ENCODE data around the gene CDA.

Gene CDA

DNA sequence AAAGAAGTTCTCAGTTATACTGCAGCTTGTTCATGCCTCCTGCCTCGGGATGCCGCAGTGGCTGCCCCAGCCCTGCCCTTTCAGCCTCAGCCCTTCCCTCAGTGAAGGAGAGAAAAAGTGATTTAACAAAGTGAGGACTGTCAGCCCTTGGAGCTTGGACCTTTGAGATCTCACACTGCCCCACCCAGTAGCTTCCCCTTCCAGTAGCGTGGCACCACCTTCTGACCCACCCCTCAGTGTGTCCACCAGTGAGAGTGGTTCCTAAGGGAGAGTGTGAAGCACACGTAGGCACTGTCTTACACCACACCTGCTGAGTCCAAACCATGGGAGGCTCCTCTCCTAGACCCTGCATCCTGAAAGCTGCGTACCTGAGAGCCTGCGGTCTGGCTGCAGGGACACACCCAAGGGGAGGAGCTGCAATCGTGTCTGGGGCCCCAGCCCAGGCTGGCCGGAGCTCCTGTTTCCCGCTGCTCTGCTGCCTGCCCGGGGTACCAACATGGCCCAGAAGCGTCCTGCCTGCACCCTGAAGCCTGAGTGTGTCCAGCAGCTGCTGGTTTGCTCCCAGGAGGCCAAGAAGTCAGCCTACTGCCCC, at the start of gene CDA:
CDA (plus strand) TSS at position 464 of the 592 bp plus-strand sequence; CDS start at position 497, 33 bp downstream.
- no peak for DNase-seq (ENCODE audit: low spot score)

DNA sequence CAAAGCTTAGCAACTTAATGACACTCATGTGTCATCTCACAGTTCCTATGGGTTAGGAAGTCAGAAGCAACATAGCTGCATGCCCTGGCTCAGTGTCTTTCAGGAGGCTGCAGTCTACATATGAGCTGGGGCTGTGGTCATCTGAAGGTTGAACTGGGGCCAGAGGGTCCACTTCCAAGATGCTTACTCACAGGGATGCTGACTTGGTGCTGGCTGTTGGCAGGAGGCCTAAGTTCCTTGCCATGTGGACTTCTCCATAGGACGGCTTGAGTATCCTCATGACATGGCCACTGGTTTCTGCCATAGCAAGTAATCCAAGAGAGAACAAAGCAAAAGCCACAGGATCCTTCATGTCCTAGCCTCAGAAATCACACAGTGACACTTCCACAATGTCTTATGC, 48.6 kb upstream of the CDA start:
- no peak for DNase-seq (ENCODE audit: low spot score)

DNA sequence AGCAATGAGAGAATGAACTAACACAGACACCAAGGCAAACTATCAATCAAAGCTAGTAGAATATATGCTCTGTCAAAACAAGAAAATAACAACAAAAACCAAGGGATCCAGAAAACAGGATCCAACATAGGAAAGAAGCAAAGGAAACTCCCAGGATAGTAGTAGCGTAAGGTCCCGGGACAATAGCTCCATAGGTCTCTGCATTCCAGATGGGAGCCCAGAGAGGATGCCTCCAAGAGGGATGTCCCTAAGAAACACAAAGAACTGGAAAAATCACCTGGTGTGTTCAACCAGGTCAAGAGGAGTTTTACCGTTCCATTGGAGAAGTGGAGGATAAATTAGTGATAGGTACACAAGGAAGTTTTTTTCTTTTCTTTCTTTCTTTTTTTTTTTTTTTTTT, 42.3 kb upstream of the CDA start:
- DNase-seq (ENCODE audit: low spot score): no peak

DNA sequence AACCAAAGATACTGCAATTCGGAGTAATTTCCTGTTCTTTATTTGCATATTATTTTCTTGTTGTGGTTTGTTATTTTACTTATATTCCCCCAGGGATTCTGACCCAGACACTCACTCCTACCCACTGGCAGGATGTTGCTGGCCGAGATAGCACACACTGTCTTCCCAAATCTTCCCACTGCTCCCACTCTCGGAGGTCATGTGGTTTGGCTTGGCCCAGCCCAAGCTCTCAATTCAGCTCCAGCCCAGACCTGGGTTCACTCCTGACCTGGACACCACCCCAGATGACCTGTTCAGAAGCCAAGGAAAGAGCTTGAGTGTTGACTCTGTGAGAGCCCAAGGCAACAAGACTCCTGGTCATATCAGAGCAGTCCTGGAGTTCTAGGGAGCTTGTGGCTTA, 37.7 kb upstream of the CDA start:
- DNase-seq (ENCODE audit: low spot score): no peak

DNA sequence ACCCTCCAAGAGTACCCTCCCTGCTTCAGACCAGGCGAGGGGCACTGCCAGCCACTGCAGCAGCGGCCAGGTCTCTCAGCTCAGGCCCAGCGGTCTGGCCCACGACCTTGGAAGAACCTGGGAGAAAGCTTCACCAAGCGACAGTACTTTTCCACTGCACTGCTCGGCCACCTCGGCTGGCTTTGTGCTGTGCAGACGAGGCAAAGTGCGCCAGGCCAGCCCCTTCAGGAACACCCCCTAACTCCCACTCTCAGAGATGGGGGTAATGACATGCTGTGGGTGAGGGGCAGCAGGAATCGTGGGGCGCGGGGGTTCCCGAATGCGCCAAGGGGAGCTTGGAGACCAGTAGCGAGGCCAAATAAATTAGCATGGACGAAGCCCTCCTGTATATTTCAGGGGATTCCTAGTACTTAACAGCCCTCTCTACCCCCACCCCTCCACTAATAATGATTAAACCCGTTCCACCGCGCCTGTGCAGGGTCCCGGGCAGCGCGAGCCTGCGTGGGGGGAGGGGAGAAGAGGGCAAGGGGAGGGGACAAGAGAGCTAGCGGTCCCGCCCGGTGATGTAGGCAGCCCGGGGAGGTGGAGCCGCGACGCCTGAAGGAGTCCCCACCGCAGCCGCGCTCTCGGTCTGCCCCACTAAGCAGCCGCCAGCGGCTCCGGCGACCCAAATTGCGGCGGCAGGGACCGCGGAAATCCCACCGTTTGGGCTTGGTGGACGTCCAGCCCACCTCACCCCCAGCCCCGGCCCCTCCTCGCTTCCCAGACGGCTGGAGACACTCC, 36.8 kb upstream of the CDA start, which contains the start of gene FAM43B:
FAM43B (plus strand) TSS at position 629 of the 783 bp plus-strand sequence. CDS start 401 bp downstream, outside the sequence.
- peak; percentile 52 for DNase-seq (ENCODE audit: low spot score)

DNA sequence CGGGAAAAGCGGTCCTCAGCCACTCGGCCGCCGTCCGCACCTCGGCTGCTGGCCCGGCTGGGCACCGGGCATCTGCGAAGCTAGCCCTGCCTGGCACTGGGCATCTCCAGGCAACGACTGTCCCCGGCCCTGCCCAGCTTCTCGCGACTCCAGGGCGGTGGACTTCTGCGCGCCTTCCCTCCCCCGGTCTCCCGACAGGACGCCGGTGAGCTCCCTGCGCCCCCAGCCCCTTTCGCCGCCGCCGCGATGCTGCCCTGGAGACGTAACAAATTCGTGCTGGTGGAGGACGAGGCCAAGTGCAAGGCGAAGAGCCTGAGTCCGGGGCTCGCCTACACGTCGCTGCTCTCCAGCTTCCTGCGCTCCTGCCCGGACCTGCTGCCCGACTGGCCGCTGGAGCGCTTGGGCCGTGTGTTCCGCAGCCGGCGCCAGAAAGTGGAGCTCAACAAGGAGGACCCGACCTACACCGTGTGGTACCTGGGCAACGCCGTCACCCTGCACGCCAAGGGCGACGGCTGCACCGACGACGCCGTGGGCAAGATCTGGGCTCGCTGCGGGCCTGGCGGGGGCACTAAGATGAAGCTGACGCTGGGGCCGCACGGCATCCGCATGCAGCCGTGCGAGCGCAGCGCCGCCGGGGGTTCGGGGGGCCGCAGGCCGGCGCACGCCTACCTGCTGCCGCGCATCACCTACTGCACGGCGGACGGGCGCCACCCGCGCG, 36.0 kb upstream of the CDA start:
- DNase-seq (ENCODE audit: low spot score): no peak

DNA sequence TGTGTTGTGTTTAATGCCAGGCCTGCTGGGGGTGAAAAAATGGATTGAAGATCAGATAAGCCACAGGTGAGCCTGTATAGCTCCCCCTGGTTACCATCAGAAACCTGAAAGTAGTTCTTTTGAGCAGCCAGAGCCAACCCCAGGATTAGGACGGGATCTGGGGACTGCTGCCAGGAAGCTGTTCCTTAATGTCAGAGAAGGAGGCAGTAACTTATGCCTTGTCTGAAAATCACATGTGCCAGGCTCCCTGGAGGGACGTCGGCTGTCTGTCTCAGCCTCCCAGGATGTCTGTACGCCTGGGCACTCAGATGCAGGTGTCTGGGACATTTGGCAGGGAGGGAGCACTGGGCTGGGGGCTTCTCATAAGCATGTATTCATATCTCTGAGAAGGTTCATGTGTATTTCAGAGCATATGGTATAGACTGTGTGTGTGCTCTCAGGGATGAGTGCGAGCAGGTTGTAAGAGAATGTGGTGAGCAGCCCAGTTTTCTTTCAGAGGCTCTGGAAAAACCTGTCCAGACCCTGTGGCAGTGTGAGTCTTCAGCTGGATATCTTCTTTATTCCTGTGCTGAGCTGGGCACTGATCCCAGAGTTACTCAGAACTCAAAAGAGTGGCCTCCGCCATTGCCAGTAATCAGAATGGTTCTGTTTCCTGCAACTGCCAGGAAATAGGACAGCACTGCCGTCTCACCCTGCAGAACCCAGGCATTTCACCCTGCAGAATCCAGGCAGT, 33.7 kb upstream of the CDA start:
- DNase-seq (ENCODE audit: low spot score): peak; percentile 32

DNA sequence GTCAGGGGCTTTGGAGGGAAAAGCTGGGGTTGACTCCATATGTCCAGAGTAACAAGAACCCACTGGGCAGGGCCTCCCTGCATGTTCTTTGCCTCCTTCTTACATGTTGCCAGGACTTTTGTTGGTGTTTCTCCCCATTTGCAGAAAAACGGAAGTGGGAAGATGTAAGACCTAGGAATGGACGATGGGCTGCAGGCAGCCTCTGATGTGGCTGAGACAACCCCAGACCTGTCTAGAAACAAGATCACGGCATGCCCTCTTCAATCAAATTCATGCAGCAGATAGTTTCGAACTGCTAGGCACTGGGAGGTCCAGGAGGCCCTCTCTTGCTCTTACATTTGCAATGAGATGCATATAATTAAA, 33.2 kb upstream of the CDA start:
- no peak for DNase-seq (ENCODE audit: low spot score)

DNA sequence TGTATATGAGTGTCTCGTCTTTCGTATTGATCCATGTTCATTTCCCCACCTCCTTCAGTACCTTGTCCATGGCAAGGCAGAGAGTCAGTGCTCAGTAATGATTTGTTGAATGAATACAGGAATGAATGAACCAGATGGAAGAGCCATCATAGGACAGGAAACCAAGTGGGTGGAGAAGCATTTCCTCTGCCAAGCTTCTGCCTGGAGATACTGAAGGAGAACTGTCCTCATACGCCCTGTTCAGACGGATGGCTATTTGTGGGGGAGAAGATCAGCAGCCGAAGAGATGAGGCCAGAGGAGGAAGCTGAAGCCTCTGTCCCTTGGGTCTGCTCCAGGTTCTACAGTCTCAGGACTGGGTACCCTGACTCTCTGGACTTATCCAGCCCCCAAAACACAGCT, 30.7 kb upstream of the CDA start:
- DNase-seq (ENCODE audit: low spot score): no peak

DNA sequence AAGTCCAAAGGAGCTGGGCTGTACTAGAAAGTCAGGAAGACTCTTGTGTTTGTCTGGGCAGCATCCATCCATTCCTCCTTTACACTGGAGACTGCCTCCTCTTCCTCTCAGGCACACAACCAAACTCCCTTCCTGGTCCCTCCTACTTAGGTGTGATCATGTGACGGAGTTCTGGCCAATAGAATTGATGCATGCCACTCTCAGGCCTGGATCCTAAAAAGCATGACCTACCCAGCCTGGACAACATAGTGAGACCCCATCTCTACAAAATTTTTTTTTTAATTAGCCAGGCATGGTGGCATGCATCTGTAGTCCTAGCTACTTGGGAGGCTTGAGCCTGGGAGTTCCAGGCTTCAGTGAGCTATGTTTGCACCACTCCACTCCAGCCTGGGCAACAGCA, 27.9 kb upstream of the CDA start:
- DNase-seq (ENCODE audit: low spot score): no peak

DNA sequence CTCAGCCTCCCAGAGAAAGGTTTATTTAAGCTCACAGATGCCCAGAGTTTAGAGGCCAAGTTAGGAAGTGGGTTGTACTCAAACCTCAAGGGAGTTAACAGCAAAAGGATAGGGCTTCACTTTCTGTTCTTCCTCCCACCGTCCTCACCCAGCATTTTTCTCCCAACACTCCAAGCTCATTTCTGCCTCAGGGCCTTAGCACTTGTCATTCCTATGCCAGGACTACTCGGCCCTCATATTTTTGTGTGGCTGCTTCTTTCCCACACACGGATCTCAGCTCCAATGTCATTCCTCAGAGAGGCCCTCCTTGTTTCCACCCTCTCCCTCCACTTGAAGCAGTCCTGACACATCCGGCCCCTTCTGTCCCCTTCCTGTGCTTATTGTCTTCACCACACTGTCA, 23.7 kb upstream of the CDA start:
- DNase-seq (ENCODE audit: low spot score): no peak

DNA sequence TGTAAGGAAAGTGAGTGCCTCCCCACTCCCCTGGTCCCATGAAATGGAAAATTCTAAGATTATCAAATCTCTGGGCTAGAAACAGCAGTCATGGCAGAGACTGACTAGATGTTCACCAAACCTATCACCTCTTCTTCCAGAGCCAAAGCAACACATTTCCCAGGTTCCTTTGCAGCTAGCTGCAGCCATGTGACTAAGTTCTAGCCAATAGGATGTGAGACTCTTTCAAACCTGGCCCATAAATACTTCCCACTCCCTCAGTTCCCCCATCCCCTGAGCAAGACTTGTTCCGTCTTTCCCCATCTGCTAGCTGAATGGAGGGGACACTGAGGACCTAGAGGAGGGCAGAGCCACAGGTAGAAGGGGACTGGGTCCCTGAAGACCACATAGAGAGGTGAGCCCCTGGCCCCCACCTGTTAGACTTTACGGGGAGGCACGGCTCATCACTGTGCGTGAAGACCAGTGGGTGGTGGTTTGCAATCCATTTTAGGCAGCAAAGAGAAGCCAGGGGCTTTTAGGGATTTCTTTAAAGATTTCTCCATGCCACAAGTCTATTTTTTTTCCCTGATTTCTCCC, 19.3 kb upstream of the CDA start:
- no peak for DNase-seq (ENCODE audit: low spot score)

DNA sequence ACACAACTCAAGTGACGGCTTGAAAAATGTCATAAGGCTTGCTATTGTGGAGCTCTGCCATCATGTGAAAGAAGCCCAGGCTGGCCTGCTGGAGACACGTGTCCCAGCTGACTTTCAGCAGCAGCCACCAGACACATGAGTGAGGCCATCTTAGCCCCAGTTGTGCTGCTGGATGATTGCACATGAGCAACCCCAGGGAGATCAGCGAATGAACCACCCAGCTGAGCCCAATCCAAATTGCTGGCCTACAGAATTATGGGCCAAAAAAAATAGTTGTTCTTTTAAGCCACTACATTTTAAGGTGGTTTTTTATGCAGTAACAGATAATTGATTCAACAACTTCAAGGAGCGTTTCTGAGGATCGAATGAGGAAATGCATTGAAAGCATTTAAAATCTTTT, 17.5 kb upstream of the CDA start:
- no peak for DNase-seq (ENCODE audit: low spot score)

DNA sequence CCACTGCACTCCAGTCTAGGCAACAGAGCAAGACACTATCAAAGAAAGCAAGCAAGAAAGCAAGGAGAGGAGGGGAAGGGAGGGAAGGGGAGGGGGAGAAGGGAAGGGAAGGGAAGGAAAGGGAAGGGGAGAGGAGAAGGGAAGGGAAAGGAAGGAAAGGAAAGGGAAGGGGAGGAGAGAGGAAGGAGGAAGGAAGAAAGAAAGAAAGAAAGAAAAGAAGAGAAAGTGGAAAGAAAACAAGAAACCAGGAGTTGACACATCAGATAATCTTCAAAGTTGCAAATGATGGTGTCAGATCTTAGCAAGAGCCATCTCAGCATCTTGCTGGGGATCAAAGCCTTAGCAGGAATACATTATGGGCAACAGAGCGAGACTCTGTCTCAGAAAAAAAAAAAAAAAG, 14.9 kb upstream of the CDA start:
- no peak for DNase-seq (ENCODE audit: low spot score)

DNA sequence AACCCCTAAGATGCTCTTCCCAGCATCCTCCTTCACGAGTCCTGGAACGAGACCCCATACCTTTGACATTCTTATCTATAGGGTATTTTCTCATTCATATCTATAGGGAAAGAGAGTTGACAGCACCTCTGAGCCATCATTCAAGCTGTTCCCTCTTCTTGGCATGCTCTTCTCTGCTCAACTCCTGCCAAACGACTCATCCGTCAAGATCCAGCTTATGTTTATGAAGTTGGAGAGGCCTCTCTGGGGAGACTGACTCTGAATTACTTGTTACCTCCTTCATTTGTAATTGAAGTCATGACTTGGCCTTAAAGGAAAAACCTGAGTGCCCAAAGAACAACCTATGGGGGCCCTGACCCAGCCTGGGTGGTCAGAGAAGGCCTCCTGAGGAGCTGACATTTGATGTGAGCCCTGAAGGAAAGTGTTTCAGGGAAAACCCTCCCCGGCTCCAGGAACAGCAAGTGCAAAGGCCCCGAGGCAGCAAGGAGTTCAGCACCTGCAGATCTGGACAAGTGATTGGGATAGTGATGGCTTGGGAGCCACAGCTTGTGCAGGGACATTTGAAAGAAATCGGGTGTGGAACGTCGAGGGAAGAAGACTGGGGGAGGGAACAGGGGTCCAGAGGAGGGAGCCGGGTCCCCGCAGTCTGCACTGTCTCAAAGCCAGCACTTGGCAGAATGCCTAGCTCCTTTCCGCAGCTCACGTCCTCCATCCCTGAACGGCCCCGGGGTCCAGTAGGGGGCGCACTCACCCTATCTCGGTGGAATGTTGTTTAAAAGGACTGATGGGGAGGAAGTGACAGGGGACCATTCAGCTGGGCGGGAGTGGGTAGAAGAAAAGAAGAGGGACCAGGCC, 14.0 kb upstream of the CDA start:
- peak; percentile 16 for DNase-seq (ENCODE audit: low spot score)

DNA sequence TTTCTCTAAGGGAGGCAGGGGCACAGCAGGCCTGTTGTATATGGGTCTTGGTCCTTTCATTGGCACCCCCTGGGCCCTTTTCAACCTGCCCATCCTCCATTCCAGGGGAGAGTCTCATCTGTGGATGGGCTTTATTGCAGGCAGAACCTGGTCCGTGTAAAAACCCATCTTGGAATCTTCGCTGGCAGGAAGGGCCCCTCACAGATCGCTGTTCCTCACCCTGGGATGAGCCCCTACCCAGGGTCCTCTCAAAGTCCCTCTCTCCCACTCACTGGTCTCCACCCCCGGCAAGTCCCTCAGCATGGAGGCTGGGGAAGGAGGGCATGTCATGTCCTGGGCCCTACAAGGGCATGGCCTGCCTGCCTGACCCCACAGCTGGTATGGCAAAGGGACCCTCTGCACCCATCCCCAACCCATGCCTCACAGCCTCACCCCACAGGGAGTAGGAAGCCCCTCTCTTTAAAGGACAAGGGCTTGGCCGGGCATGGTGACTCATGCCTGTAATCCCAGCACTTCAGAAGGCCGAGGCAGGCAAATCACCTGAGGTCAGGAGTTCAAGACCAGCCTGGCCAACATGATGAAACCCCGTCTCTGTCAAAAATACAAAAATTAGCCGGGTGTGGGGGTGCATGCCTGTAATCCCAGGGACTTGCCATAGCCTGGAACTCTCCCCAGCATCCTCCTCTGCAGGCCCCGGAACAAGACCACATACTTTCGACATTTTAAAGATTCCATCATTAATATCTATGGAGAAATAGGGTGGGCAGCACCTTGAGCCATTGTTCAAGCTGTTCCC, 13.2 kb upstream of the CDA start:
- no peak for DNase-seq (ENCODE audit: low spot score)

DNA sequence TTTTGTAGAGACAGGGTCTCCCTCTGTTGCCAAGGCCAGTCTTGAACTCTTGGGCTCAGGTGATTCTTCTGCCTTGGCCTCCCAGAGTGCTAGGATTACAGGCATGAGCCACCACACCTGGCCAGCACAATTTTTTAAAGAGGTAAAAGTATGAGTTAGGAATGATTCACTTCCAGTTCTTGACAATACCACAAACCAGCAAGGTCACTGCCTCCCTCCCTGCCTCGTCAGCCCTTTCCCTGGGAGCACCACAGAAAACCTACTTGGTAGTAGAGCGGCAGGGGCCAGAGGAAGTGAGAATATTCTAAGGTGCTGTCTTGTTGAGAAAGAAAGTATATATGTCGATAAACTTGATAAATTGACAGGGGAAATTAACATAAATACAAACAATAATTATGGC, 10.8 kb upstream of the CDA start:
- DNase-seq (ENCODE audit: low spot score): no peak

DNA sequence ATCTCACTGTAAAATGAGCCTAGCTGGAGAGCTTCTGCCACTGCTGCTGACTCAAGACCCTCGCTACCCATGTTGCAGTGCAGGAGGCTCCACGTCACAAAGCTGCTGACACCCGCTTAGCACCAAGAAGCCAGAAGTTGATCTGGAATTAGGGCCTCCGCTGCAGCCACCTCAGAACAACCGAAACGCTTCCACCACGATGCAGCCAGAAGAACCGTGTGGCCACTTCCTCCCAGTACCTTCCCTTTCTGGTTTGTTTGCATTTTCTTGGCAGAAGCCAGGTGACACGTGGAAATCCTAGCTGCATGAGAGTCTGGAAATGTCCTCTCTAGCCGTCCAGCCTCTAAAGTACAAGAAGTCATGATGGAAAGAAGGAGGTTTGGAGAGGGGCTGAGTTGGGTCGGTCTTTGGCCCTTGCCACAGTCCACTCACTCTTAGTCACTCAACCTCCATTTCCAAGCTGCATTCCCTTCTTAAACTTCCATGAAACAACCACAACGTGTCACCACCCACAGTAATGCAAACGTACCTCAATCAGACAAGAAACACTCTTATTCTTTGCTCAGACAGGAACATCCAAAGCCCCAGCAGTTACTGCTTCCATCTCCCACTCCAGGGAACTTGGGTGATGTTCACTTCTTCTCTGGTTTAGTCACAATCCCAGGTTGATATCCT, 10.0 kb upstream of the CDA start:
- DNase-seq (ENCODE audit: low spot score): no peak

DNA sequence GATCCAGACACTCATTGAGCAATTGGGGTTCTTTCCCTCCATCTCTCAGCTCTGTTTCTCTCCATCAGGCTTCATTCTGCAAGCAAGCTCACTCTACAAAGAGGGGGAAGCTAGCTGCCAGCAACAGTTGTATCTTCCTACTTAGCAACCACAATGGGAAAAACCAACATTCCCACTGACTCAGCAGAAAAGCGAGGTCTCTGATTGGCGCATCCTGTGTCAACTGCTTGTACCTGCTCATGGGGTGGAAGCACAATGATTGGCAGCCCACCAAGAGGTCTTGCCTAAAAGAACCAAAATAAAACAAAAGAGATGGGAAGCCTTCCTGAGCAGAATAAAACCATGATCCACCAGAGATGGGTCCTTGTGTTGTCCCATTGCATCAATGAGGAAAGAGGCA, 4.0 kb upstream of the CDA start:
- DNase-seq (ENCODE audit: low spot score): no peak

Data from globus pallidus (tissue), 1 donor.